H1 (cell line): ENCODE measurements around the gene SCRG1. TPM values are rescaled to one million over a fixed set of nuclear protein-coding genes. Genes with fewer than 3 reads are reported as not detected.

Experiments used
- CTCF ChIP-seq, 3 experiments: IDR thresholded peaks; 1 replicate in 2 of 3; 2 replicates in 1 of 3; pipeline versions ENCODE4 v1.5.1 to v1.6.1; 2011; ENCODE audit warnings: low read length in 3 of 3, mild to moderate bottlenecking in 3 of 3, inconsistent platforms in 2 of 3, low read depth in 1 of 3, moderate library complexity in 1 of 3; ENCODE audit not compliant: insufficient read depth in 1 of 3; ENCODE audit errors: control extremely low read depth in 1 of 3
- polyA plus RNA-seq, 7 experiments: library from polyadenylated mRNA; depleted of rRNA in 3 of 7; stranded (reverse) in 5 of 7; unstranded in 2 of 7; fragments of >200 nt in 5 of 7; fragments of 200-250 nt in 2 of 7; gene quantifications; 1 replicate in 5 of 7; 2 replicates in 1 of 7; 4 replicates in 1 of 7; pipeline versions ENCODE4 v1.2.1 to v1.2.3, GENCODE V29; 2011 to 2013; ENCODE audit warnings: missing spikeins in 2 of 7, mixed read lengths in 2 of 7
- total RNA-seq: library from RNA; stranded (reverse); fragmentation: NEBNext Ultra II Directional; extraction: Animal tissue kit (Norgen Biotek cat#: 25700); gene quantifications from 2 replicates; pipeline ENCODE4 v1.2.1, GENCODE V29; 2021

The SCRG1 gene
- total and polyA plus RNA-seq, 2 of the 8 experiments (the other 6 are each of a cell fraction or from before 2014, with no cell fraction given), result not detected

GRCh38 chr4:173403051-173403450 is 4.1 kb upstream of the SCRG1 start (continued):
- TF ChIP-seq CTCF (IDR thresholded peaks at IDR 0.05; ENCODE audit: control extremely low read depth in 1 of 3, insufficient read depth in 1 of 3, low read depth in 1 of 3, low read length in 3 of 3), result no peak
